Lower leg skin (tissue), 4 donors: ENCODE data around the gene HGFAC. TPM values are rescaled to one million over a fixed set of nuclear protein-coding genes. Genes with fewer than 3 reads are reported as not detected.

Source experiments
- DNase-seq, 2 donors: peaks; one replicate each; pipeline ENCODE4 v3.0.0-alpha.2; 2019; ENCODE audit warnings: low spot score in 2 of 2
- H3K4me3 ChIP-seq: fragments of 200-600 bp; sonication (generic); 2 replicates; pipeline ENCODE4 v1.5.1; 2017; ENCODE audit warnings: mild to moderate bottlenecking, low read depth; ENCODE audit not compliant: poor library complexity, severe bottlenecking
- POLR2A ChIP-seq, 2 donors: fragments of 450-650 bp; IDR thresholded peaks; one replicate each; pipeline ENCODE4 v1.6.1; 2016 to 2017; ENCODE audit warnings: antibody characterized with exemption in 2 of 2, mild to moderate bottlenecking in 1 of 2, moderate library complexity in 1 of 2
- WGBS, 2 donors: methylation state at CpG; one replicate each; pipeline ENCODE4 v1.1.5; 2018; 5-methylcytosine and 5-hydroxymethylcytosine counted together
- intact Hi-C: fragments of 100-400 bp; cut with DNase I; formaldehyde crosslinking; loops from one replicate; pipeline ENCODE4 v1.15.0; 2023; ENCODE audit warnings: low total_unique reads
- total RNA-seq, 4 donors: library from RNA; depleted of rRNA; stranded (reverse); fragments of >200 nt; gene quantifications; one replicate each; pipeline ENCODE4 v1.1.0, GENCODE V29; 2016
- TF ChIP-seq, protein P1 (sequence below), 3 donors: fragments of 450-650 bp; IDR thresholded peaks; one replicate each; pipeline ENCODE4 v1.5.1; 2016; ENCODE audit warnings: antibody characterized with exemption in 3 of 3, mild to moderate bottlenecking in 3 of 3, moderate library complexity in 2 of 3

HGFAC gene
- total RNA-seq, 4 donors from 2014 or later = 0.38 TPM; not detected in 3

- H3K4me3 ChIP-seq = no peak overlapping the region
- WGBS, 2 donors = 80 to 87% methylated on average over 23 to 31 of the region's 31 CpGs
- no peak for DNase-seq
- no peak for TF ChIP-seq POLR2A (IDR thresholded peaks at IDR 0.05)
- TF ChIP-seq, protein P1, sequence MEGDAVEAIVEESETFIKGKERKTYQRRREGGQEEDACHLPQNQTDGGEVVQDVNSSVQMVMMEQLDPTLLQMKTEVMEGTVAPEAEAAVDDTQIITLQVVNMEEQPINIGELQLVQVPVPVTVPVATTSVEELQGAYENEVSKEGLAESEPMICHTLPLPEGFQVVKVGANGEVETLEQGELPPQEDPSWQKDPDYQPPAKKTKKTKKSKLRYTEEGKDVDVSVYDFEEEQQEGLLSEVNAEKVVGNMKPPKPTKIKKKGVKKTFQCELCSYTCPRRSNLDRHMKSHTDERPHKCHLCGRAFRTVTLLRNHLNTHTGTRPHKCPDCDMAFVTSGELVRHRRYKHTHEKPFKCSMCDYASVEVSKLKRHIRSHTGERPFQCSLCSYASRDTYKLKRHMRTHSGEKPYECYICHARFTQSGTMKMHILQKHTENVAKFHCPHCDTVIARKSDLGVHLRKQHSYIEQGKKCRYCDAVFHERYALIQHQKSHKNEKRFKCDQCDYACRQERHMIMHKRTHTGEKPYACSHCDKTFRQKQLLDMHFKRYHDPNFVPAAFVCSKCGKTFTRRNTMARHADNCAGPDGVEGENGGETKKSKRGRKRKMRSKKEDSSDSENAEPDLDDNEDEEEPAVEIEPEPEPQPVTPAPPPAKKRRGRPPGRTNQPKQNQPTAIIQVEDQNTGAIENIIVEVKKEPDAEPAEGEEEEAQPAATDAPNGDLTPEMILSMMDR (IDR thresholded peaks at IDR 0.05) = no peak
- intact Hi-C loops = no loop called here
These were observed 27.8 kb downstream of the HGFAC start for GRCh38 chr4:3469386-3470243.

GRCh38 chr4:3470244-3471097, 28.7 kb downstream of the HGFAC start:
- TF ChIP-seq, protein P1 (IDR thresholded peaks at IDR 0.05) = no peak
- no peak for TF ChIP-seq POLR2A (IDR thresholded peaks at IDR 0.05)
- H3K4me3 ChIP-seq = no peak overlapping the region
- intact Hi-C loops = no loop called here
- DNase-seq = no peak
- 63% methylated on average over 25 of the region's 25 CpGs for WGBS, 2 donors

DNA sequence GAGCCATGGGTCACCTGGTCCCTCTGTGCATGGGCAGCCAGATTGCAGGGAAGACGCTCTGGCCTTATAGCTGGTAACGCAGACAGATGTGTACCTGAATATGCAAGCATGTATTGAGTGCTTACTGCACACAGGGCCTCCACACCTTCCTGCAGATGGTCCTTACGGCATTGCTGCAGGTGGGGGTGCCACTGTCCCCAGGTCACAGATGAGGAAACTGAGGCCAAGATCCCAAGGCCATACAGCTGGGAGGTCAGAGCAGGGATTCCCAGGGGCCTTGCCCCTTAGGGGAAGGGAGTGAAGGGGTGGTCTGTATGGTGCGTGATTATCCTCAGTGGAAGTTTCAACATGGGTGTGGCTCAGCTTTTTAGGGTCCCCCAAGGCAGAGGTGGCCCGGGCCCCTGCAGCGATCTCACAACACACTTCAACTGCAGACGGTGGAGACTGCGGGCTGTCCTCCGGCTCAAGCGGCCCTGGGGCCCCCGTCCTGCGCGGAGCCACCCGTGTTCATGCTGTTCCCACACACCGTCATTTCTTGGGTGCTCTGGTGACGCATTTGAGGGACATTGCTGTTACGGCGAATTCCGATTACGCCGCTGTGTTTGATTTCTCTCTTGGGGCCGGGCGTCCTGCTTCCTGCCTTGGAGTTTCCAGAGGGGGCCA, 29.5 kb downstream of the HGFAC start:
- intact Hi-C loops = no loop called here

DNA sequence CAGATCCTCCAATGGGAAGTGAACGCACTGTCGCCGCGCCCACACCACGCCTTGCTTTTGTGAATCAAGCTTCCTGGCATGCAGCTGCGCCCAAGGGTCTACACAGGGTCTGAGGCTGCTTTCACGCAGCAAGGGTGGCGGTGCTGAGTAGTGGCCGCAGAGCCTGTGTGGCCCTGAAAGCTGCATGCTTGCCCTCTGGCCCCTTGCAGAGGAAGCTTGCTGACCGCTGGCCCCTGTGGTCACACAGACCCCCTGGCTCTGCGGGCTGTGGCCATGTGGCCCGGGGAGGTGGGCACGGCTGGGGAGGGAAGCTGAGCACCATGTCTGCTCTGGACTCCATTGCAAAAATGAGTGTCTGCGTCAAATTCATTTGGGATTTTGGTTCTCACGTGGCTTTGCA, 30.1 kb downstream of the HGFAC start:
- DNase-seq = no peak
- TF ChIP-seq POLR2A (IDR thresholded peaks at IDR 0.05) = no peak
- TF ChIP-seq, protein P1 (IDR thresholded peaks at IDR 0.05) = no peak
- intact Hi-C loops = no loop called here
- 90 to 95% methylated on average over 14 to 15 of the region's 15 CpGs for WGBS, 2 donors
- H3K4me3 ChIP-seq = no peak overlapping the region

More for the DNA sequence above, 29.5 kb downstream of the HGFAC start:
- 86 to 91% methylated on average over 19 to 23 of the region's 23 CpGs for WGBS, 2 donors
- no peak overlapping the region for H3K4me3 ChIP-seq
- DNase-seq = no peak
- no peak for TF ChIP-seq POLR2A (IDR thresholded peaks at IDR 0.05)
- TF ChIP-seq, protein P1 (IDR thresholded peaks at IDR 0.05) = no peak

DNA sequence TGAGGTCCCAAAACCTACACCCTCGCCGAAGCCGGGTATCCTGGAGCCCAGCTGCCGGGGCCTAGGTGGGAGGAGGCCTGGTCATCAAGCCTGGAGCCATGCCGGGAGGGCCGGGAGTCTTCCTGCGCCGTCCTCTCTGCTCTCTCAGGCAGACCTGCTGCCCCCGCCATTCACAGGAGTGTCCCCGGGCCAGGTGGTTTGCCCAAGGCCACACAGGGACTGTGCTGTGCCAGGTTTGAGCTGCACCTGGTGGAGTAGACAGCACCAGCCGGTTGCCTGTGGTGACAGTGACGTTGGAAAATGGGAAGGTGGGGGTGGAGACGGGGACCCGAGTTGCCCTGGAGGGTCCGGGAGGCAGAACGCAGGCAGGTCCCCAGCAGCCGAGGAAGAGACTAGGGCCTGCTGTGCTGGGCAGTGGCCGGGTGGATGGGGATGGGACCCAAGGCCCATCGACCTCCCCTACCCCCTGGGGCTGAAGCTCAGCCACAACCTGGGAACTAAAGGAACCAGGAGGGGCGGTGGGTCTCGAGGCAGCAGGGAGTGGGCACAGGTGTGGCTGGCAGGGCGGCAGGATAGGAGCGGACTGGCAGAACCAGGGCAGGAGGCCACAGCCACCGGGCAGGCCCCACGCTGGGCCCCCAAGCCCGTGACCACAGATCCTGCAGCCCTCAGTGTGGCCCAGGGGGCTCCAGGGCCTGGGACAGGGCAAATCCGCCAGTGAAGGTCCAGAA, 30.8 kb downstream of the HGFAC start:
- intact Hi-C loops = no loop called here
- no peak for TF ChIP-seq POLR2A (IDR thresholded peaks at IDR 0.05)
- TF ChIP-seq, protein P1 (IDR thresholded peaks at IDR 0.05) = no peak
- H3K4me3 ChIP-seq = no peak overlapping the region
- no peak for DNase-seq
- WGBS, 2 donors = 85 to 88% methylated on average over 27 of the region's 27 CpGs
